ENCODE data around the gene EEF1A2. TPM values are rescaled to one million over a fixed set of nuclear protein-coding genes. Genes with fewer than 3 reads are reported as not detected.
"Not testable (repeated sequence)": the region's sequence is repeated elsewhere in the genome, so short reads cannot be mapped to it uniquely, and the experiment has no call there.

Gene EEF1A2
- total RNA-seq, 6 experiments from 2014 or later, result 1.1 to 7.2 (median 1.7) TPM

GRCh38 chr20:63517376-63518309 lies 18.8 kb upstream of the EEF1A2 start:
- H3K27ac Mint-ChIP-seq, result no peak overlapping the region
- no peaks in the 10 kb centered on the region for H3K36me3 Mint-ChIP-seq (ENCODE audit: low read depth)
- H3K4me1 Mint-ChIP-seq (ENCODE audit: low read depth), result no peaks in the 10 kb centered on the region
- TF ChIP-seq, protein P1, sequence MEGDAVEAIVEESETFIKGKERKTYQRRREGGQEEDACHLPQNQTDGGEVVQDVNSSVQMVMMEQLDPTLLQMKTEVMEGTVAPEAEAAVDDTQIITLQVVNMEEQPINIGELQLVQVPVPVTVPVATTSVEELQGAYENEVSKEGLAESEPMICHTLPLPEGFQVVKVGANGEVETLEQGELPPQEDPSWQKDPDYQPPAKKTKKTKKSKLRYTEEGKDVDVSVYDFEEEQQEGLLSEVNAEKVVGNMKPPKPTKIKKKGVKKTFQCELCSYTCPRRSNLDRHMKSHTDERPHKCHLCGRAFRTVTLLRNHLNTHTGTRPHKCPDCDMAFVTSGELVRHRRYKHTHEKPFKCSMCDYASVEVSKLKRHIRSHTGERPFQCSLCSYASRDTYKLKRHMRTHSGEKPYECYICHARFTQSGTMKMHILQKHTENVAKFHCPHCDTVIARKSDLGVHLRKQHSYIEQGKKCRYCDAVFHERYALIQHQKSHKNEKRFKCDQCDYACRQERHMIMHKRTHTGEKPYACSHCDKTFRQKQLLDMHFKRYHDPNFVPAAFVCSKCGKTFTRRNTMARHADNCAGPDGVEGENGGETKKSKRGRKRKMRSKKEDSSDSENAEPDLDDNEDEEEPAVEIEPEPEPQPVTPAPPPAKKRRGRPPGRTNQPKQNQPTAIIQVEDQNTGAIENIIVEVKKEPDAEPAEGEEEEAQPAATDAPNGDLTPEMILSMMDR (IDR thresholded peaks at IDR 0.05), result no peak
- no peak overlapping the region for H3K4me3 Mint-ChIP-seq
- peaks cover 13% of the 10 kb centered on the region for H3K27me3 Mint-ChIP-seq (ENCODE audit: insufficient read depth)
- DNase-seq, result no peak
- H3K9me3 Mint-ChIP-seq, result no peaks in the 10 kb centered on the region

- peaks cover 26% of the 10 kb centered on the region for H3K27me3 Mint-ChIP-seq (ENCODE audit: insufficient read depth)
- not testable (repeated sequence) for H3K36me3 Mint-ChIP-seq (ENCODE audit: low read depth); H3K9me3 Mint-ChIP-seq; DNase-seq; H3K4me1 Mint-ChIP-seq (ENCODE audit: low read depth); H3K27ac Mint-ChIP-seq; H3K4me3 Mint-ChIP-seq
Observed at GRCh38 chr20:63514520-63514919, 15.6 kb upstream of the EEF1A2 start.

GRCh38 chr20:63513207-63513606 lies 14.3 kb upstream of the EEF1A2 start:
- H3K4me3 Mint-ChIP-seq, result no peak overlapping the region
- H3K4me1 Mint-ChIP-seq (ENCODE audit: low read depth), result no peaks in the 10 kb centered on the region
- no peak for DNase-seq
- H3K9me3 Mint-ChIP-seq, result no peaks in the 10 kb centered on the region; the same call in 1 of the 2 replicates
- TF ChIP-seq, protein P1 (IDR thresholded peaks at IDR 0.05), result no peak
- H3K27ac Mint-ChIP-seq, result no peak overlapping the region
- no peaks in the 10 kb centered on the region for H3K36me3 Mint-ChIP-seq (ENCODE audit: low read depth)
- peaks cover 26% of the 10 kb centered on the region for H3K27me3 Mint-ChIP-seq (ENCODE audit: insufficient read depth)

DNA sequence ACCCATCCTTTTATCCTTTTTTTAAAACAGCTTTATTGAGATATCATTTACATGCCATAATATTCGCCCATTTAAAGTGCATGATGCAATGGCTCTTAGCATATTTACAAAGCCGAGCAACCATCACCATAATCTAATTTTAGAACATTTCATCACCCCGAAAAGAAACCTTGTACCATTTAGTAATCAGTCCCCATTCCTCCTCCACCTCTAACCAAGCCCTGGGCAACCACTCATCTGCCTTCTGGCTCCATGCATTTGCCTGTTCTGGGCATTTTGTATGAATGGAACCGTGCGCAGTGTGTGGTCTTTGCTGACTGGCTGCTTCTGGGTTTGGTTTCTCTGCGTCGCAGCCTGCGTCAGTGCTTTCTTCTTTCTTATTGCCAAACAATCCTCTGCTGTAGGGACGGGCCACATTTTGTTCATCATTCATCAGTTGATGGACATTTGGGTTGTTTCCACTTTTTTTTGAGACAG lies 10.2 kb upstream of the EEF1A2 start:
- peaks cover 12% of the 10 kb centered on the region; the same call in 1 of the 2 replicates for H3K9me3 Mint-ChIP-seq
- TF ChIP-seq, protein P1 (IDR thresholded peaks at IDR 0.05), result no peak
- peaks cover 39% of the 10 kb centered on the region for H3K27me3 Mint-ChIP-seq (ENCODE audit: insufficient read depth)
- H3K4me3 Mint-ChIP-seq, result no peak overlapping the region
- no peaks in the 10 kb centered on the region for H3K36me3 Mint-ChIP-seq (ENCODE audit: low read depth)
- H3K4me1 Mint-ChIP-seq (ENCODE audit: low read depth), result no peaks in the 10 kb centered on the region
- H3K27ac Mint-ChIP-seq, result no peak overlapping the region
- no peak for DNase-seq

DNA sequence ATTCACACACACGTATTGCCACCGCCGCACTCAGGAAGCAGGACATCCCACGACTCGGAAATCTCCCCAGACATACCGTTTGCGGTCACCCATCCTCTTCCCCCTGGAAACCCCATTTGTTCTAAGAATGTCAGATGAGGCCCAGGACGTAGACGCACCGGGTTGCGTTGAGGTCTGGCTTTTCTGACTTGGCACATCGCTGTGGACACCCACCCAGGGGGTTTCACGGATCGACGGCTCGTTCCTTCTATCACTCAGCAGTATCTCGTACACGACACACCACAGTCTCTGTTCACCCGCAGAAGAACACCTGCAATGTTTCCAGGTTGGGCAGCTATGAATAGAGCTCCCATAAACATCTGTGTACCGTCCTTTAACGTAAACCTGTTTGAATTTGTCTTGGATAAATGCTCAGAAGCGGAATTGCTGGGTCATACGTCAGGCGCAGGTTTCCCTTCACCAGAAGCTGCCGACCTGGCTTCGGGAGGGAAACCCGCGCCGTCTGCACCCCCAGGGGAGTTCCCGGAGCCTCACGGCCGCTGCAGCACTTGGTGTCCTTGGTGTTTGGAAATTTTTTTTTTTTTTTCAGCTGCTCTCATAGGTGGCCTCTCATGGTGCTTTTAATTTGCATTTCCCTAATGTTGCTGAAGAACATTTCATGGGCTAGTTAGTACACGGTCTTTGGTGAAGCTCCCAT lies 9.3 kb upstream of the EEF1A2 start:
- Mint-ChIP-seq H3K4me3 (no peak overlapping the region), H3K27me3 (ENCODE audit: insufficient read depth) (peaks cover 40% of the 10 kb centered on the region), H3K9me3 (peaks cover 14% of the 10 kb centered on the region; the same call in 1 of the 2 replicates), H3K36me3 (ENCODE audit: low read depth) (no peaks in the 10 kb centered on the region), H3K27ac (no peak overlapping the region), H3K4me1 (ENCODE audit: low read depth) (no peaks in the 10 kb centered on the region)
- TF ChIP-seq, protein P1 (IDR thresholded peaks at IDR 0.05), result no peak
- no peak for DNase-seq

Data from HFFc6 (cell line).